ENCODE measurements around the gene SH3TC1.

GRCh38 chr4:8221985-8222384 is 22.9 kb downstream of the SH3TC1 start:
- TF ChIP-seq CTCF (IDR thresholded peaks at IDR 0.05) (no peak), POLR2A (IDR thresholded peaks at IDR 0.05) (no peak)

Data from gastroesophageal sphincter (tissue), 3 donors.